Gastrocnemius medialis (tissue), 4 donors: ENCODE results near the gene SLC43A3. TPM values are rescaled to one million over a fixed set of nuclear protein-coding genes. Genes with fewer than 3 reads are reported as not detected.

Experiments
- ATAC-seq, 2 donors: fragments of 150-250 bp; one replicate each; pipeline ENCODE4 v1.9.1; 2016
- DNase-seq, 2 donors: peaks; one replicate each; pipeline ENCODE4 v3.0.0-alpha.2; 2019
- H3K27ac ChIP-seq, 4 donors: fragments of 200-600 bp; sonication (generic); 1 replicate in 1 of 4; 2 replicates in 3 of 4; pipeline ENCODE4 v1.5.1; 2016 to 2018; ENCODE audit warnings: mild to moderate bottlenecking in 2 of 4, moderate library complexity in 1 of 4
- H3K27me3 ChIP-seq, 3 donors: fragments of 200-600 bp; sonication (generic) in 2 of 3; 1 replicate in 1 of 3; 2 replicates in 2 of 3; pipeline versions ENCODE4 v1.5.1 to v1.6.0; 2016 to 2019; ENCODE audit warnings: mild to moderate bottlenecking in 1 of 3, moderate library complexity in 1 of 3
- H3K36me3 ChIP-seq, 2 donors: fragments of 200-600 bp; sonication (generic) in 1 of 2; one replicate each; pipeline ENCODE4 v1.5.1; 2017 to 2018
- H3K4me1 ChIP-seq, 2 donors: fragments of 200-600 bp; sonication (generic) in 1 of 2; one replicate each; pipeline ENCODE4 v1.5.1; 2016 to 2017; ENCODE audit warnings: mild to moderate bottlenecking in 2 of 2
- H3K4me3 ChIP-seq, 4 donors: fragments of 200-600 bp; sonication (generic) in 3 of 4; 1 replicate in 1 of 4; 2 replicates in 3 of 4; pipeline ENCODE4 v1.5.1; 2016 to 2019; ENCODE audit warnings: mild to moderate bottlenecking in 2 of 4
- H3K9me3 ChIP-seq, 3 donors: fragments of 200-600 bp; sonication (generic) in 2 of 3; 1 replicate in 1 of 3; 2 replicates in 2 of 3; pipeline ENCODE4 v1.5.1; 2016 to 2019
- CTCF ChIP-seq, 5 experiments: fragments of 450-650 bp in 3 of 5; fragments of 200-600 bp in 2 of 5; sonication (generic) in 2 of 5; IDR thresholded peaks in 4 of 5; conservative IDR thresholded peaks in 1 of 5; 1 replicate in 4 of 5; 2 replicates in 1 of 5; pipeline ENCODE4 v1.5.1; 2016 to 2019; ENCODE audit warnings: antibody characterized with exemption in 5 of 5, mild to moderate bottlenecking in 3 of 5, moderate library complexity in 3 of 5
- POLR2A ChIP-seq, 2 donors: fragments of 450-650 bp; IDR thresholded peaks; one replicate each; pipeline ENCODE4 v1.6.1; 2017; ENCODE audit warnings: antibody characterized with exemption in 2 of 2, mild to moderate bottlenecking in 2 of 2, moderate library complexity in 2 of 2
- in situ Hi-C, 4 donors: fragments of 200-750 bp; cut with MboI; loops; one replicate each; pipeline versions ENCODE4 v1.15.0 to v1.8.0; 2017; ENCODE audit warnings: low sequenced_read_pairs in 4 of 4
- intact Hi-C: fragments of 100-400 bp; cut with DNase I; formaldehyde crosslinking; loops from one replicate; pipeline ENCODE4 v1.15.1; 2023; ENCODE audit warnings: low total_unique reads
- total RNA-seq, 4 donors: library from RNA; depleted of rRNA; stranded (reverse); fragments of >200 nt; gene quantifications; one replicate each; pipeline versions ENCODE4 v1.1.0 to v1.2.3, GENCODE V29; 2016

SLC43A3 gene
- total RNA-seq, 4 donors from 2014 or later: 13.9 to 22.5 (median 20.3) TPM

- no peaks in the 10 kb centered on the region for H3K9me3 ChIP-seq
- in situ Hi-C loops: no loop called here
- intact Hi-C loops: no loop called here
- ATAC-seq: no peak
- peaks cover 0 to 5% of the 10 kb centered on the region in 2 donors for H3K4me1 ChIP-seq
- no peak for TF ChIP-seq POLR2A (IDR thresholded peaks at IDR 0.05)
- no peak for TF ChIP-seq CTCF (IDR thresholded peaks at IDR 0.05 in 4 of 5, conservative IDR thresholded peaks at IDR 0.05 in 1 of 5)
- no peaks in the 10 kb centered on the region for H3K27me3 ChIP-seq
- no peak overlapping the region for H3K4me3 ChIP-seq
- DNase-seq: no peak
- H3K27ac ChIP-seq: no peak overlapping the region
- peaks cover 0 to 24% of the 10 kb centered on the region in 2 donors for H3K36me3 ChIP-seq
Observed at GRCh38 chr11:57416436-57416835, 10.5 kb downstream of the SLC43A3 start.

GRCh38 chr11:57414612-57415212 is 12.2 kb downstream of the SLC43A3 start:
- H3K27ac ChIP-seq: no peak overlapping the region
- TF ChIP-seq POLR2A (IDR thresholded peaks at IDR 0.05) (no peak), CTCF (IDR thresholded peaks at IDR 0.05 in 4 of 5, conservative IDR thresholded peaks at IDR 0.05 in 1 of 5) (no peak)
- no peak overlapping the region for H3K4me3 ChIP-seq
- no peak for DNase-seq
- H3K36me3 ChIP-seq: peaks cover 0 to 20% of the 10 kb centered on the region in 2 donors
- intact Hi-C loops: no loop called here
- no peaks in the 10 kb centered on the region for H3K9me3 ChIP-seq
- ATAC-seq: no peak
- H3K27me3 ChIP-seq: no peaks in the 10 kb centered on the region
- H3K4me1 ChIP-seq: peaks cover 0 to 5% of the 10 kb centered on the region in 2 donors
- in situ Hi-C loops: no loop called here

GRCh38 chr11:57413681-57414080 is 13.2 kb downstream of the SLC43A3 start:
- ATAC-seq (no peak), DNase-seq (no peak)
- TF ChIP-seq CTCF (IDR thresholded peaks at IDR 0.05 in 4 of 5, conservative IDR thresholded peaks at IDR 0.05 in 1 of 5): no peak
- TF ChIP-seq POLR2A (IDR thresholded peaks at IDR 0.05): no peak
- peaks cover 0 to 5% of the 10 kb centered on the region in 2 donors for H3K4me1 ChIP-seq
- intact Hi-C loops: no loop called here
- in situ Hi-C loops: no loop called here
- peaks cover 0 to 20% of the 10 kb centered on the region in 2 donors for H3K36me3 ChIP-seq
- H3K9me3 ChIP-seq: no peaks in the 10 kb centered on the region
- H3K4me3 ChIP-seq: no peak overlapping the region
- H3K27me3 ChIP-seq: no peaks in the 10 kb centered on the region
- no peak overlapping the region for H3K27ac ChIP-seq

GRCh38 chr11:57410287-57410686 is 16.6 kb downstream of the SLC43A3 start:
- ATAC-seq (no peak), DNase-seq (no peak)
- H3K4me1 ChIP-seq: peaks cover 9 to 22% of the 10 kb centered on the region in 2 donors
- in situ Hi-C loops (no loop called here), intact Hi-C loops (no loop called here)
- no peaks in the 10 kb centered on the region for H3K9me3 ChIP-seq
- no peak for TF ChIP-seq POLR2A (IDR thresholded peaks at IDR 0.05)
- no peak for TF ChIP-seq CTCF (IDR thresholded peaks at IDR 0.05 in 4 of 5, conservative IDR thresholded peaks at IDR 0.05 in 1 of 5)
- H3K36me3 ChIP-seq: peaks cover 0 to 23% of the 10 kb centered on the region in 2 donors
- H3K4me3 ChIP-seq: no peak overlapping the region
- no peaks in the 10 kb centered on the region for H3K27me3 ChIP-seq
- H3K27ac ChIP-seq: no peak overlapping the region
